ENCODE data around the gene TAS2R5.
A peak's percentile ranks its signal among the peaks of the same experiment; 100 is the strongest.
"Not testable (repeated sequence)": the region's sequence is repeated elsewhere in the genome, so short reads cannot be mapped to it uniquely, and the experiment has no call there.

TAS2R5 gene, protein sequence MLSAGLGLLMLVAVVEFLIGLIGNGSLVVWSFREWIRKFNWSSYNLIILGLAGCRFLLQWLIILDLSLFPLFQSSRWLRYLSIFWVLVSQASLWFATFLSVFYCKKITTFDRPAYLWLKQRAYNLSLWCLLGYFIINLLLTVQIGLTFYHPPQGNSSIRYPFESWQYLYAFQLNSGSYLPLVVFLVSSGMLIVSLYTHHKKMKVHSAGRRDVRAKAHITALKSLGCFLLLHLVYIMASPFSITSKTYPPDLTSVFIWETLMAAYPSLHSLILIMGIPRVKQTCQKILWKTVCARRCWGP

GRCh38 chr7:141789917-141790316 lies at the start of gene TAS2R5:
TSS of gene TAS2R5 (plus strand) at chr7:141790217. CDS start at chr7:141790362, 145 bp downstream.
- no peak for DNase-seq (ENCODE audit: low read depth in 2 of 2)

GRCh38 chr7:141742229-141742628 lies 47.8 kb upstream of the TAS2R5 start:
- DNase-seq (ENCODE audit: low read depth in 2 of 2), result no peak

- no peak for DNase-seq (ENCODE audit: low read depth in 2 of 2)
Measured at GRCh38 chr7:141744131-141744530, 45.9 kb upstream of the TAS2R5 start.

GRCh38 chr7:141748396-141748795 lies 41.6 kb upstream of the TAS2R5 start:
- no peak for DNase-seq (ENCODE audit: low read depth in 2 of 2)

GRCh38 chr7:141751904-141752303 lies 38.1 kb upstream of the TAS2R5 start:
- not testable (repeated sequence) for DNase-seq (ENCODE audit: low read depth in 2 of 2)

DNA sequence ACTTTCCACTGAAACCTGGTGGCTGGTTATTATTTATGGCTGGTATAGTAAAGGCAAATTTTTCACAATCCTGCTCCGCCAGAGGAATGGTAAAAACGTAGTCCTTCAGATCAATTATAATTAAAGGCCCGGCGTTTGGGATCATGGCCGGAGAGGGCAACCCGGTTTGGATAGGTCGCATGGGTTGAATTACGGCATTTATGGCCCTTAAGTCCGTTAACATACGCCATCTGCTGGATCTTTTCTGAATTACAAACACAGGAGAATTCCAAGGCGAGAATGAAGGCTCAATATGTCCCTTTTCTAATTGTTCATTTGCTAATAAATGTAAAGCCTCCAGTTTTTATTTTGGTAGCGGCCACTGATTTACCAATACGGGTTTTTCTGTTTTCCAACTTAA lies 37.4 kb upstream of the TAS2R5 start:
- DNase-seq (ENCODE audit: low read depth in 2 of 2), result no peak

- DNase-seq (ENCODE audit: low read depth in 2 of 2), result no peak
Measured at GRCh38 chr7:141754939-141755338, 35.1 kb upstream of the TAS2R5 start.

DNA sequence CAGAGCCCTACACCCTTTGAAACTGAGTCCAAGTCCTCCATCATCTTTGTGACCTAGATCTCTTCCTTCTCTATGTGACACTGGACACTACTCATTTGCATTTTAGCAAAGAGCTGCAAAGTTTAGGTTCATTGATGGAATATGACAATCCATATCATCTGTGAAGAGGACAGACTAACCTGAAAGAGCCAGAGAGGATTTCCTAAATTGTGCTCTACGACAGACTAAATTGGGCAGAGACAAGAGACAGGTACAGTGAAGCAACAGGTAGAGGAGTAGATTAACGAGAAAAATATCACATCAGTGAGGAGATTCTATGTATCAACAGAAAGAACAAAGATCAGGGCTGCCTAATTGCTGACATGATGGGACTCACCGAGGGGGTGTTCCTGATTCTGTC lies 26.2 kb upstream of the TAS2R5 start, which contains the start of gene TAS2R3:
Gene TAS2R3 (plus strand): TSS at position 301 of the 400 bp plus-strand sequence. CDS start 62 bp downstream, at position 363.
- DNase-seq (ENCODE audit: low read depth in 2 of 2), result no peak

- not testable (repeated sequence) for DNase-seq (ENCODE audit: low read depth in 2 of 2)
Measured at GRCh38 chr7:141770083-141770583, 19.9 kb upstream of the TAS2R5 start.

GRCh38 chr7:141776374-141776773 lies 13.6 kb upstream of the TAS2R5 start, which contains the start of gene TAS2R4:
TSS of gene TAS2R4 (plus strand) at chr7:141776674. CDS start at chr7:141778489, 1,815 bp downstream.
- no peak for DNase-seq (ENCODE audit: low read depth in 2 of 2)

DNA sequence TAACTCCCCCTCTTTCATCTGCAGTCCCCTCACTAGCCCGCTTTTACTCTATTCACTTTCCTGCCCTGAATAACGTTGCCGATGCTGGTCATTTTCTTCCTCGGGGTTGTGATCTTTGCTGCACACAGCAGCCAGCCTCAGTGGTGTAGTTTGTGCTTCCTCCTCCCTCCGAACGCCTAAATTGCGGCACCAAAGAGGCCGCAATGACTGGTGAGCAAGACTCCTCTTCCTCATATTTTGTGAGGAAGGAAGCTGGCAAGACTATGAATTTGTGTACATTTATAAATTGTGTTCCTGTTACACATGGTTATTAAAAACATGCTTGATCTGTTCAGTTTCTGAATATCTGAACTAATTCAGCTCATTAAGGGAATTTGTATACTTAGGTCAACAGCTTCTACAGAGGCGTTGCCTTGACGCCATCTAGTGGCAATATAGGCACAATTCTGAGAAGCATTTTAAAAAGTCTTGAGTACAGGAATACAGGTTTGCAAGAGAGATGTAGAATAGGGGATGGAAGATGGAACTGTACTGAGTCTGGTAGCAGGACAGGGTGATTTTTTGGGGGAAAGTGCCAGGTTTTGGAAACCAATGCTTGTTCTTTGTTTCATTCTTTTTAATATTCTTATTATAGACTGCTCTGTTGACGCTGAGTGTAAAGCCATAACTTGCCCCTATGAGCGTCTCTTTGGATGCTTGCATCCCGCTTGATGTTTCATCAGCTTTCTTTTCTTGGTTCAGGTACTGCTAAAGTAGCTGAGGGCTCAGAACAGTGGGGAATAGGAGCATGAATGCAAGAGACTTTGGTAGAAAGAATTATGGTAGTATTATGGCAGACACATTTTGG lies 4.1 kb upstream of the TAS2R5 start:
- peak in 1 of 2 donors; percentile 2 for DNase-seq (ENCODE audit: low read depth in 2 of 2)

GRCh38 chr7:141788296-141788695 lies 1.7 kb upstream of the TAS2R5 start:
- DNase-seq (ENCODE audit: low read depth in 2 of 2), result no peak

- no peak for DNase-seq (ENCODE audit: low read depth in 2 of 2)
Measured at GRCh38 chr7:141792526-141792925, 2.5 kb downstream of the TAS2R5 start.

DNA sequence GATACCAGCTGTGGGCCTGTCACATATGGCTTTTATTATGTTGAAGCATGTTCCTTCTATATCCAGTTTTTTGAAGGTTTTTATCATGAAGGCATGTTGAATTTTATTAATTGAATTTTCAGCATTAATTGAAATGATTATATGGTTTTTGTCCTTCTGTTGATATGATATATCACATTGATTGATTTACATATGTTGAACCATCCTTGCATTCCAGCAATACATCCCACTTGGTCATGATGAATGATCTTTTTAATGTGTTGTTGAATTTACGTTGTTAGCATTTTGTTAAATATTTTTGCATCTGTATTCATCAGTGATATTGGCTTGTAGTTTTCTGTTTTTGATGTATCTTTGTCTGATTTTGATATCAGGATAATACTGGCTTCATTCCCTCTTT lies 30.1 kb downstream of the TAS2R5 start:
- DNase-seq (ENCODE audit: low read depth in 2 of 2), result no peak

DNA sequence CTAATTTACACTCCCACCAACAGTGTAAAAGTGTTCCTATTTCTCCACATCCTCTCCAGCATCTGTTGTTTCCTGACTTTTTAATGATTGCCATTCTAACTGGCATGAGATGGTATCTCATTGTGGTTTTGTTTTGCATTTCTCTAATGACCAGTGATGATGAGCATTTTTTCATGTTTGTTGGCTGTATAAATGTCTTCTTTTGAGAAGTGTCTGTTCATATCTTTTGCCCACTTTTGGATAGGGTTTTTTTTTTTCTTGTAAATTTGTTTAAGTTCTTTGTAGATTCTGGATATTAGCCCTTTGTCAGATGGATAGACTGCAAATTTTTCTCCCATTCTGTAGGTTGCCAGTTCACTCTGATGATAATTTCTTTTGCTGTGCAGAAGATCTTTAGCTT lies 32.4 kb downstream of the TAS2R5 start:
- DNase-seq (ENCODE audit: low read depth in 2 of 2), result not testable (repeated sequence)

- no peak for DNase-seq (ENCODE audit: low read depth in 2 of 2)
Measured at GRCh38 chr7:141837683-141838082, 47.7 kb downstream of the TAS2R5 start.

GRCh38 chr7:141838581-141838980 lies 48.6 kb downstream of the TAS2R5 start:
- DNase-seq (ENCODE audit: low read depth in 2 of 2), result no peak

- DNase-seq (ENCODE audit: low read depth in 2 of 2), result no peak
Measured at GRCh38 chr7:141839256-141839655, 49.2 kb downstream of the TAS2R5 start.

- DNase-seq (ENCODE audit: low read depth in 2 of 2), result no peak
Measured at GRCh38 chr7:141840708-141841107, 50.7 kb downstream of the TAS2R5 start.
